Keratinocyte (primary cell): ENCODE results near the gene ABHD17B. TPM values are rescaled to one million over a fixed set of nuclear protein-coding genes. Genes with fewer than 3 reads are reported as not detected.

Source experiments
- DNase-seq: peaks from one replicate; pipeline ENCODE4 v3.0.0-alpha.2; 2011; ENCODE audit warnings: low read depth, missing footprints, low spot score
- FAIRE-seq: peaks from 2 replicates; lab custom pipeline; 2011; peaks lifted over from hg19 to GRCh38; lab: Jason Lieb, UNC
- H2AFZ ChIP-seq: 2 replicates; pipeline ENCODE4 v1.6.0; 2012; ENCODE audit warnings: low read length, control low read depth, inconsistent platforms; ENCODE audit not compliant: control insufficient read depth
- H3K27ac ChIP-seq: 2 replicates; pipeline ENCODE4 v1.5.1; 2011; ENCODE audit warnings: low read length; ENCODE audit not compliant: control insufficient read depth, insufficient read depth
- H3K27me3 ChIP-seq: 3 replicates; pipeline ENCODE4 v1.6.0; 2011; ENCODE audit warnings: low read length; ENCODE audit not compliant: control insufficient read depth, insufficient read depth; ENCODE audit errors: extremely low read depth
- H3K36me3 ChIP-seq, 2 experiments: 2 replicates in 1 of 2; 3 replicates in 1 of 2; pipeline ENCODE4 v1.5.1; 2011; ENCODE audit warnings: low read length in 2 of 2, mild to moderate bottlenecking in 1 of 2; ENCODE audit not compliant: control insufficient read depth in 2 of 2, insufficient read depth in 2 of 2; ENCODE audit errors: extremely low read depth in 1 of 2
- H3K4me1 ChIP-seq: 3 replicates; pipeline ENCODE4 v1.5.1; 2011; ENCODE audit warnings: low read length; ENCODE audit not compliant: control insufficient read depth, insufficient read depth; ENCODE audit errors: extremely low read depth
- H3K4me2 ChIP-seq: 3 replicates; pipeline ENCODE4 v1.6.0; 2011; ENCODE audit warnings: low read depth, low read length; ENCODE audit not compliant: control insufficient read depth, insufficient read depth; ENCODE audit errors: extremely low read depth
- H3K4me3 ChIP-seq, 3 experiments: fragments of 200-600 bp in 1 of 3; sonication (generic) in 1 of 3; 2 replicates in 2 of 3; 3 replicates in 1 of 3; pipeline ENCODE4 v1.5.1; 2011 to 2016; ENCODE audit warnings: low read length in 3 of 3, mild to moderate bottlenecking in 3 of 3, control low read depth in 2 of 3, inconsistent platforms in 1 of 3, low read depth in 1 of 3, mixed read lengths in 1 of 3, mixed run types in 1 of 3, moderate library complexity in 1 of 3; ENCODE audit not compliant: control insufficient read depth in 2 of 3, insufficient read depth in 2 of 3; ENCODE audit errors: extremely low read depth in 1 of 3
- H3K79me2 ChIP-seq: 2 replicates; pipeline ENCODE4 v1.6.0; 2012; ENCODE audit warnings: low read length; ENCODE audit not compliant: control insufficient read depth, insufficient read depth
- H3K9ac ChIP-seq: 3 replicates; pipeline ENCODE4 v1.6.0; 2011; ENCODE audit warnings: low read length; ENCODE audit not compliant: control insufficient read depth, insufficient read depth; ENCODE audit errors: extremely low read depth
- H3K9me1 ChIP-seq: 3 replicates; pipeline ENCODE4 v1.6.0; 2011; ENCODE audit warnings: low read length; ENCODE audit not compliant: control insufficient read depth, insufficient read depth; ENCODE audit errors: extremely low read depth
- H3K9me3 ChIP-seq: 2 replicates; pipeline ENCODE4 v1.5.1; 2012; ENCODE audit warnings: low read depth, low read length; ENCODE audit not compliant: control insufficient read depth
- H4K20me1 ChIP-seq: 3 replicates; pipeline ENCODE4 v1.6.0; 2011; ENCODE audit warnings: low read length; ENCODE audit not compliant: control insufficient read depth, insufficient read depth; ENCODE audit errors: extremely low read depth
- EZH2 ChIP-seq: IDR thresholded peaks from one replicate; pipeline ENCODE4 v1.6.1; 2012; ENCODE audit warnings: inconsistent platforms, mild to moderate bottlenecking, low read length, moderate library complexity
- dilution Hi-C: fragments of 300-500 bp; cut with MboI; formaldehyde crosslinking; loops from one replicate; pipeline ENCODE4 v1.7.0; 2020; ENCODE audit warnings: low sequenced_read_pairs; ENCODE audit not compliant: extremely low pct_ligation_motif_present
- polyA plus RNA-seq, 5 experiments: library from polyadenylated mRNA; depleted of rRNA in 3 of 5; stranded (reverse) in 3 of 5; stranded (forward) in 1 of 5; unstranded in 1 of 5; fragments of >200 nt; gene quantifications; 1 replicate in 1 of 5; 2 replicates in 3 of 5; 3 replicates in 1 of 5; pipeline versions ENCODE4 v1.2.1 to v1.2.3, GENCODE V29; 2011 to 2012; ENCODE audit warnings: missing spikeins in 2 of 5, low read depth in 1 of 5, low replicate concordance in 1 of 5
- TF ChIP-seq, protein P1 (sequence below), 3 experiments: IDR thresholded peaks in 1 of 3; conservative IDR thresholded peaks in 1 of 3; optimal IDR thresholded peaks in 1 of 3; 2 replicates in 2 of 3; 3 replicates in 1 of 3; pipeline versions ENCODE3 to v1.5.1; 2011; ENCODE audit warnings: low read length in 3 of 3, mild to moderate bottlenecking in 3 of 3, moderate library complexity in 2 of 3, control low read depth in 1 of 3, inconsistent platforms in 1 of 3; ENCODE audit not compliant: insufficient read depth in 2 of 3; ENCODE audit errors: extremely low read depth in 1 of 3

Gene ABHD17B
- polyA plus RNA-seq, 1 donor (not counting 4 experiments of a cell fraction or from before 2014, with no cell fraction given): 16.3 TPM

DNA sequence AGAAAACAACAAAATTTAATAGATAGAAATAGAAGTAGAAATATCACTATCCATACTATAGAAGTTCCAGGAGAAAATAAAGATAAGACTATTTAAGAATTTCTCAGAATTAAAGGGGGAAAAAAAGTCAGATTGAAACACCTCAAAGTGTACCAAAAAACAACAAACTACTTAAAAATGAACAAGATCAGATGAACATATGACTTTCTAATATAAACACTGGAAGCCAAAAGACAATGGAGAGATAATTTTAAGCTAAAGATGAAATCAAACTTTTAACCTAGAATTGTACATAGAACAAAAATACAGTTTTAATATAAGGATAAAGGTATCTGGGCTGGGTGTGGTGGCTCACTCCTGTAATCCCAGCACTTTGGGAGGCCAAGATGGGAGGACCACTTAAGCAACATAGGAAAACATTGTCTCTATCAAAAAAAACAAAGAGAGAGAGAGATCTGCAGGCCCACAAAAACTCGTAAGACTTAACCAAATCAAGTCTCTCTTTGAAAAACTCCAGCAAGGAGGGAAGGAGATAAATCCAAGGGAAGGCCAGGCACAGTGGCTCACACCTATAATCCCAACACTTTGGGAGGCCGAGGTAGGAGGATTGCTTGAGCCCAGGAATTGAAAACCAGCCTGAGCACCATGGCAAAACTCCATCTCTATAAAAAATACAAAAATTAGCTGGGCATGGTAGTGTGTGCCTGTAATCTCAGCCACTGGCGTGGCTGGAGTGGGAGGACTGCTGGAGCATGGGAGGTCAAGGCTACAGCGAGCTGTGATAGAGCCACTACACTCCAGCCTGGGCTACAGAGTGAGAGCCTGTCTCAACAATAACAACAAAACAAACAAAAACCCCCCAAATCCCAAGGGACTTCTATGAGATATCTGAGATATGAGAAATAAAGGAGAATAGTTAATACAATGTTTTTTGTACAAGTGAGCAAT is 32.4 kb downstream of the ABHD17B start:
- Histone ChIP-seq H3K36me3 (no peaks in the 10 kb centered on the region), H3K9me1 (no peaks in the 10 kb centered on the region), H3K9ac (no peak overlapping the region), H2AFZ (no peak overlapping the region), H3K4me3 (no peak overlapping the region), H3K27ac (no peak overlapping the region), H4K20me1 (no peaks in the 10 kb centered on the region), H3K9me3 (peaks cover 2% of the 10 kb centered on the region), H3K79me2 (peaks cover 56% of the 10 kb centered on the region), H3K4me1 (no peaks in the 10 kb centered on the region), H3K4me2 (no peak overlapping the region), H3K27me3 (no peaks in the 10 kb centered on the region)
- FAIRE-seq: no peak
- DNase-seq: no peak
- TF ChIP-seq EZH2: no peak
- dilution Hi-C loops: no loop called here

DNA sequence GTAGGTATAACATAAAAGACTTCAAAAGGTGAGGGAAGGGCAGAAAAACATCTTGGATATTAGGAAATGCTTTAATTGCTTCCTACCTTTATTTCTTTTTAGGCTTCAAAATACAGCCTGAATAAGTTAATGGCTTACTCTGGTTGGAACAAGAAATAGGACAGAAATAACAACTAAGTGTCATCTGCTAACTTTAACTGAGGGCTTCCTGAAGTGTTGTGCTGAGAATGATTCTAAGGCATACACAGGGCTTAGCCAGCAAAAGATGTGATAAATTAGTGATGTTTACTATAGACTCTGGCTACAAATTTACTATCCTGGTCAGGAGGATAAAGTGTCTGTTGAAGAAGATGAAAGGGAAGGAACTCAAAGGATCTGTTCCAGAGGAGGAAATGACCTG is 34.2 kb downstream of the ABHD17B start:
- DNase-seq: no peak
- Histone ChIP-seq H3K4me2 (no peak overlapping the region), H3K4me1 (no peaks in the 10 kb centered on the region), H3K9me1 (no peaks in the 10 kb centered on the region), H3K9ac (no peak overlapping the region), H3K4me3 (no peak overlapping the region), H4K20me1 (no peaks in the 10 kb centered on the region), H3K79me2 (peaks cover 47% of the 10 kb centered on the region), H2AFZ (no peak overlapping the region), H3K9me3 (peaks cover 2% of the 10 kb centered on the region), H3K27me3 (no peaks in the 10 kb centered on the region), H3K36me3 (no peaks in the 10 kb centered on the region), H3K27ac (no peak overlapping the region)
- no peak for TF ChIP-seq EZH2
- TF ChIP-seq, protein P1, sequence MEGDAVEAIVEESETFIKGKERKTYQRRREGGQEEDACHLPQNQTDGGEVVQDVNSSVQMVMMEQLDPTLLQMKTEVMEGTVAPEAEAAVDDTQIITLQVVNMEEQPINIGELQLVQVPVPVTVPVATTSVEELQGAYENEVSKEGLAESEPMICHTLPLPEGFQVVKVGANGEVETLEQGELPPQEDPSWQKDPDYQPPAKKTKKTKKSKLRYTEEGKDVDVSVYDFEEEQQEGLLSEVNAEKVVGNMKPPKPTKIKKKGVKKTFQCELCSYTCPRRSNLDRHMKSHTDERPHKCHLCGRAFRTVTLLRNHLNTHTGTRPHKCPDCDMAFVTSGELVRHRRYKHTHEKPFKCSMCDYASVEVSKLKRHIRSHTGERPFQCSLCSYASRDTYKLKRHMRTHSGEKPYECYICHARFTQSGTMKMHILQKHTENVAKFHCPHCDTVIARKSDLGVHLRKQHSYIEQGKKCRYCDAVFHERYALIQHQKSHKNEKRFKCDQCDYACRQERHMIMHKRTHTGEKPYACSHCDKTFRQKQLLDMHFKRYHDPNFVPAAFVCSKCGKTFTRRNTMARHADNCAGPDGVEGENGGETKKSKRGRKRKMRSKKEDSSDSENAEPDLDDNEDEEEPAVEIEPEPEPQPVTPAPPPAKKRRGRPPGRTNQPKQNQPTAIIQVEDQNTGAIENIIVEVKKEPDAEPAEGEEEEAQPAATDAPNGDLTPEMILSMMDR (optimal IDR thresholded peaks at IDR 0.05 in 1 of 3, IDR thresholded peaks at IDR 0.05 in 1 of 3, conservative IDR thresholded peaks at IDR 0.05 in 1 of 3; ENCODE audit: extremely low read depth in 1 of 3, insufficient read depth in 2 of 3, low read length in 3 of 3): no peak
- dilution Hi-C loops: no loop called here
- FAIRE-seq: no peak
